H1 (cell line): ENCODE results near the gene CCL22. TPM values are rescaled to one million over a fixed set of nuclear protein-coding genes. Genes with fewer than 3 reads are reported as not detected.

Experiments used
- CTCF ChIA-PET: fragments of 300-600 bp; sonication (Branson Sonifier 250); formaldehyde crosslinking; loops from one replicate; lab custom pipeline; 2021; ENCODE audit not compliant: partially characterized antibody; lab: Charles Lee
- POLR2A ChIA-PET: fragments of 300-600 bp; sonication (Branson Sonifier 250); formaldehyde crosslinking; loops from one replicate; lab custom pipeline; 2021; ENCODE audit warnings: inconsistent platforms; ENCODE audit not compliant: partially characterized antibody; lab: Charles Lee
- DNase-seq, 2 experiments: peaks; one replicate each; pipeline versions ENCODE4 v3.0.0 to v3.0.0-alpha.2; 2010 to 2022; ENCODE audit warnings: low spot score in 2 of 2, low read depth in 1 of 2, mixed read lengths in 1 of 2
- FAIRE-seq: peaks from 2 replicates; lab custom pipeline; 2011; peaks lifted over from hg19 to GRCh38; lab: Jason Lieb, UNC
- H2AFZ ChIP-seq: 2 replicates; pipeline ENCODE4 v1.8.1; 2012; ENCODE audit warnings: low read length, inconsistent platforms
- H2AK5ac ChIP-seq: 2 replicates; pipeline ENCODE4 v1.6.1; 2013; ENCODE audit warnings: low read depth, low read length
- H2BK120ac ChIP-seq: replicated peaks from 2 replicates; pipeline ENCODE3; 2013; ENCODE audit warnings: low read depth, low read length, inconsistent platforms
- H2BK12ac ChIP-seq: 2 replicates; pipeline ENCODE4 v1.6.1; 2013; ENCODE audit warnings: low read depth, low read length
- H2BK15ac ChIP-seq: 2 replicates; pipeline ENCODE4 v1.6.1; 2013; ENCODE audit warnings: low read length
- H2BK20ac ChIP-seq: 2 replicates; pipeline ENCODE4 v1.6.1; 2013; ENCODE audit warnings: low read length
- H2BK5ac ChIP-seq: 2 replicates; pipeline ENCODE4 v1.6.1; 2013; ENCODE audit warnings: low read depth, low read length
- H3K14ac ChIP-seq: 2 replicates; pipeline ENCODE4 v1.6.1; 2013; ENCODE audit warnings: inconsistent platforms; ENCODE audit not compliant: insufficient read length
- H3K18ac ChIP-seq: 2 replicates; pipeline ENCODE4 v1.6.1; 2013; ENCODE audit warnings: low read length; ENCODE audit errors: extremely low read depth
- H3K23ac ChIP-seq: 2 replicates; pipeline ENCODE4 v1.6.1; 2013; ENCODE audit warnings: inconsistent platforms; ENCODE audit not compliant: insufficient read length
- H3K23me2 ChIP-seq: 2 replicates; pipeline ENCODE4 v1.6.1; 2013; ENCODE audit warnings: low read depth, low read length
- H3K27ac ChIP-seq: 2 replicates; pipeline ENCODE4 v1.6.1; 2011; ENCODE audit warnings: low read depth, low read length, inconsistent platforms
- H3K27me3 ChIP-seq, 4 experiments: replicated peaks in 1 of 4; 1 replicate in 1 of 4; 2 replicates in 3 of 4; pipeline versions ENCODE4 v1.6.1 to v1.8.1; 2011 to 2013; ENCODE audit warnings: low read length in 3 of 4, mild to moderate bottlenecking in 3 of 4, inconsistent platforms in 2 of 4, mixed read lengths in 2 of 4, moderate library complexity in 1 of 4; ENCODE audit not compliant: control insufficient read depth in 3 of 4, insufficient read depth in 3 of 4; ENCODE audit errors: extremely low read depth in 1 of 4
- H3K36me3 ChIP-seq, 4 experiments: 2 replicates each; pipeline versions ENCODE4 v1.6.1 to v1.8.1; 2011 to 2013; ENCODE audit warnings: mild to moderate bottlenecking in 4 of 4, low read length in 3 of 4, moderate library complexity in 2 of 4, control low read depth in 1 of 4, inconsistent platforms in 1 of 4; ENCODE audit not compliant: insufficient read depth in 4 of 4, control insufficient read depth in 2 of 4
- H3K4ac ChIP-seq: replicated peaks from 2 replicates; pipeline ENCODE3; 2013; ENCODE audit warnings: low read length, low read depth, mixed read lengths, inconsistent platforms; ENCODE audit not compliant: insufficient read length
- H3K4me1 ChIP-seq, 4 experiments: replicated peaks in 1 of 4; 1 replicate in 1 of 4; 2 replicates in 3 of 4; pipeline versions ENCODE4 v1.6.1 to v1.8.1; 2011 to 2013; ENCODE audit warnings: low read length in 3 of 4, inconsistent platforms in 2 of 4, mixed read lengths in 1 of 4; ENCODE audit not compliant: insufficient read depth in 4 of 4, control insufficient read depth in 3 of 4
- H3K4me2 ChIP-seq, 2 experiments: 2 replicates each; pipeline versions ENCODE4 v1.6.1 to v1.8.1; 2011 to 2013; ENCODE audit warnings: low read depth in 2 of 2, low read length in 2 of 2, control low read depth in 1 of 2, inconsistent platforms in 1 of 2, mild to moderate bottlenecking in 1 of 2; ENCODE audit not compliant: insufficient read depth in 1 of 2
- H3K4me3 ChIP-seq, 4 experiments: fragments of 200-600, 300-600 bp in 1 of 4; sonication (generic), shearing (Covaris generic), sonication (Bioruptor Twin) in 1 of 4; 2 replicates each; pipeline versions ENCODE4 v1.5.1 to v1.8.1; 2011 to 2016; ENCODE audit warnings: low read length in 4 of 4, low read depth in 3 of 4, control low read depth in 2 of 4, inconsistent platforms in 2 of 4, mild to moderate bottlenecking in 2 of 4, mixed read lengths in 1 of 4, moderate library complexity in 1 of 4; ENCODE audit not compliant: insufficient read depth in 2 of 4; ENCODE audit errors: extremely low read depth in 1 of 4
- H3K56ac ChIP-seq: replicated peaks from 2 replicates; pipeline ENCODE3; 2013; ENCODE audit warnings: low read depth, mild to moderate bottlenecking, mixed read lengths, low read length, inconsistent platforms; ENCODE audit not compliant: insufficient read length
- H3K79me1 ChIP-seq: 2 replicates; pipeline ENCODE4 v1.6.1; 2013; ENCODE audit warnings: low read depth, low read length, control low read depth
- H3K79me2 ChIP-seq, 2 experiments: 2 replicates each; pipeline versions ENCODE4 v1.6.1 to v1.8.1; 2012 to 2013; ENCODE audit warnings: low read length in 2 of 2, mild to moderate bottlenecking in 2 of 2, inconsistent platforms in 1 of 2; ENCODE audit not compliant: insufficient read depth in 2 of 2, control insufficient read depth in 1 of 2
- H3K9ac ChIP-seq, 4 experiments: replicated peaks in 1 of 4; 1 replicate in 1 of 4; 2 replicates in 3 of 4; pipeline versions ENCODE4 v1.6.1 to v1.8.1; 2011 to 2013; ENCODE audit warnings: low read depth in 3 of 4, low read length in 3 of 4, control low read depth in 2 of 4, mild to moderate bottlenecking in 2 of 4, moderate library complexity in 2 of 4, inconsistent platforms in 1 of 4; ENCODE audit errors: extremely low read depth in 1 of 4
- H3K9me3 ChIP-seq, 2 experiments: 2 replicates each; pipeline versions ENCODE4 v1.6.1 to v1.8.1; 2012 to 2013; ENCODE audit warnings: mild to moderate bottlenecking in 2 of 2, moderate library complexity in 2 of 2, control low read depth in 1 of 2, inconsistent platforms in 1 of 2, low read depth in 1 of 2, low read length in 1 of 2, mixed read lengths in 1 of 2; ENCODE audit not compliant: insufficient read depth in 2 of 2
- H4K20me1 ChIP-seq, 2 experiments: replicated peaks in 1 of 2; 2 replicates each; pipeline versions ENCODE3 to v1.8.1; 2011 to 2013; ENCODE audit warnings: inconsistent platforms in 2 of 2, low read length in 2 of 2, mild to moderate bottlenecking in 1 of 2; ENCODE audit not compliant: insufficient read depth in 2 of 2, control insufficient read depth in 1 of 2
- H4K5ac ChIP-seq: 2 replicates; pipeline ENCODE4 v1.6.1; 2013; ENCODE audit warnings: low read length, low read depth, mixed read lengths, inconsistent platforms; ENCODE audit not compliant: insufficient read length
- H4K8ac ChIP-seq: 2 replicates; pipeline ENCODE4 v1.8.0; 2013; ENCODE audit warnings: mild to moderate bottlenecking, moderate library complexity, low read length, inconsistent platforms; ENCODE audit not compliant: insufficient read depth; ENCODE audit errors: extremely low read depth
- H4K91ac ChIP-seq: replicated peaks from 2 replicates; pipeline ENCODE3; 2013; ENCODE audit warnings: low read length, mixed read lengths, inconsistent platforms; ENCODE audit not compliant: insufficient read length
- CBX5 ChIP-seq: fragments of 300-800, 300-1000 bp; sonication (generic); IDR thresholded peaks from 2 replicates; pipeline ENCODE4 v1.7.1; 2016; ENCODE audit warnings: antibody characterized with exemption, low read length, low read depth
- KDM5A ChIP-seq: fragments of 200-600 bp; IDR thresholded peaks from 2 replicates; pipeline ENCODE4 v1.7.1; 2012; ENCODE audit warnings: mild to moderate bottlenecking, low read length, inconsistent platforms, mixed read lengths
- SAP30 ChIP-seq: fragments of 300-600 bp; sonication (generic); IDR thresholded peaks from 2 replicates; pipeline ENCODE4 v1.7.1; 2012; ENCODE audit warnings: low read length, moderate library complexity, mild to moderate bottlenecking, inconsistent platforms; ENCODE audit not compliant: insufficient read depth, insufficient replicate concordance
- SIRT6 ChIP-seq: IDR thresholded peaks from one replicate; pipeline ENCODE4 v1.7.1; 2012; ENCODE audit warnings: low read length, inconsistent platforms
- SRF ChIP-seq: IDR thresholded peaks from 2 replicates; pipeline ENCODE4 v1.6.1; 2011; ENCODE audit warnings: mild to moderate bottlenecking, low read depth, low read length, moderate library complexity
- USF2 ChIP-seq: IDR thresholded peaks from 2 replicates; pipeline ENCODE4 v1.6.1; 2011; ENCODE audit warnings: low read length, improper control_type of control experiment
- WGBS, 2 experiments: shearing (Covaris generic) in 1 of 2; methylation state at CpG; one replicate each; pipeline versions ENCODE4 v1.1.6 to v1.1.7; 2013 to 2015; ENCODE audit warnings: low lambda C conversion rate in 2 of 2, mixed read lengths in 2 of 2, inconsistent platforms in 1 of 2, low coverage in 1 of 2, missing lambda C conversion rate in 1 of 2; ENCODE audit not compliant: insufficient replicate concordance in 2 of 2, insufficient coverage in 1 of 2, insufficient read length in 1 of 2; ENCODE audit errors: extremely low coverage in 1 of 2, missing lambda C conversion rate in 1 of 2; 5-methylcytosine and 5-hydroxymethylcytosine counted together
- polyA plus RNA-seq, 7 experiments: library from polyadenylated mRNA; depleted of rRNA in 3 of 7; stranded (reverse) in 5 of 7; unstranded in 2 of 7; fragments of >200 nt in 5 of 7; fragments of 200-250 nt in 2 of 7; gene quantifications; 1 replicate in 5 of 7; 2 replicates in 1 of 7; 4 replicates in 1 of 7; pipeline versions ENCODE4 v1.2.1 to v1.2.3, GENCODE V29; 2011 to 2013; ENCODE audit warnings: missing spikeins in 2 of 7, mixed read lengths in 2 of 7
- total RNA-seq: library from RNA; stranded (reverse); fragmentation: NEBNext Ultra II Directional; extraction: Animal tissue kit (Norgen Biotek cat#: 25700); gene quantifications from 2 replicates; pipeline ENCODE4 v1.2.1, GENCODE V29; 2021

CCL22 gene
- total and polyA plus RNA-seq, 2 of the 8 experiments (the other 6 are each of a cell fraction or from before 2014, with no cell fraction given) = not detected

GRCh38 chr16:57319646-57320045 is 38.9 kb upstream of the CCL22 start:
- Histone ChIP-seq H3K23ac (no peak overlapping the region), H3K23me2 (no peaks in the 10 kb centered on the region; the same call in 1 of the 2 replicates), H3K4me2 (0 out of 4 replicates have a peak overlapping the region, but pooled peaks of 1 of the 2 experiments have one; percentile 0), H3K4me3 (no peak overlapping the region), H3K18ac (no peak overlapping the region), H2AK5ac (no peak overlapping the region), H3K56ac (no peak overlapping the region), H2BK120ac (no peak overlapping the region), H3K4me1 (peaks cover 2 to 6% (median 4%) of the 10 kb centered on the region in 4 experiments; a peak in 4 of 7 replicates), H3K79me1 (no peaks in the 10 kb centered on the region), H2BK15ac (no peak overlapping the region), H4K5ac (no peak overlapping the region), H2AFZ (no peak overlapping the region), H2BK5ac (no peak overlapping the region), H4K91ac (no peak overlapping the region), H4K20me1 (no peaks in the 10 kb centered on the region), H3K9me3 (no peaks in the 10 kb centered on the region), H3K4ac (no peak overlapping the region), H2BK20ac (no peak overlapping the region), H3K27me3 (no peaks in the 10 kb centered on the region), H3K79me2 (no peaks in the 10 kb centered on the region), H3K14ac (no peak overlapping the region), H3K9ac (no peak overlapping the region), H2BK12ac (no peak overlapping the region), H4K8ac (no peak overlapping the region), H3K36me3 (no peaks in the 10 kb centered on the region), H3K27ac (no peak overlapping the region)
- no peak for TF ChIP-seq CBX5
- TF ChIP-seq SAP30 = no peak
- no peak for TF ChIP-seq SIRT6
- TF ChIP-seq USF2 = no peak
- TF ChIP-seq KDM5A = no peak
- TF ChIP-seq SRF = no peak
- no peak for DNase-seq
- no peak for FAIRE-seq
- CTCF ChIA-PET = interaction anchor here (0.6 to 1.8 kb wide), 2 partner anchors 17 to 98 kb away, joined by 4 to 8 read pairs; no protein-coding TSS in a partner anchor
- 82% methylated on average over 2 of the region's 2 CpGs; no CpG with 5 or more reads in 1 of the 2 experiments for WGBS, 2 experiments
- POLR2A ChIA-PET = no interaction called here
